Tibial artery (tissue), 4 donors: ENCODE measurements around the gene RPS10.

Experiments
- DNase-seq, 2 donors: peaks; one replicate each; pipeline ENCODE4 v3.0.0-alpha.2; 2019
- H3K27ac ChIP-seq, 2 donors: fragments of 200-600 bp; sonication (generic) in 1 of 2; 1 replicate in 1 of 2; 2 replicates in 1 of 2; pipeline ENCODE4 v1.5.1; 2018 to 2019; ENCODE audit warnings: mild to moderate bottlenecking in 1 of 2
- H3K27me3 ChIP-seq, 2 donors: fragments of 200-600 bp; sonication (generic) in 1 of 2; one replicate each; pipeline versions ENCODE4 v1.5.1 to v1.6.0; 2016 to 2019
- H3K36me3 ChIP-seq, 3 donors: fragments of 200-600 bp; sonication (generic) in 2 of 3; one replicate each; pipeline ENCODE4 v1.5.1; 2016 to 2019; ENCODE audit warnings: mild to moderate bottlenecking in 2 of 3
- H3K4me1 ChIP-seq, 4 donors: fragments of 200-600 bp; sonication (generic) in 2 of 4; 1 replicate in 3 of 4; 2 replicates in 1 of 4; pipeline ENCODE4 v1.5.1; 2016 to 2019
- H3K4me3 ChIP-seq, 2 donors: fragments of 200-600 bp; sonication (generic) in 1 of 2; 1 replicate in 1 of 2; 2 replicates in 1 of 2; pipeline ENCODE4 v1.5.1; 2018 to 2019; ENCODE audit warnings: mild to moderate bottlenecking in 2 of 2
- H3K9me3 ChIP-seq, 3 donors: fragments of 200-600 bp; sonication (generic) in 1 of 3; one replicate each; pipeline ENCODE4 v1.5.1; 2016 to 2019
- CTCF ChIP-seq, 2 experiments: fragments of 200-600 bp in 1 of 2; fragments of 450-650 bp in 1 of 2; IDR thresholded peaks; one replicate each; pipeline ENCODE4 v1.5.1; 2017 to 2019; ENCODE audit warnings: antibody characterized with exemption in 2 of 2, mild to moderate bottlenecking in 1 of 2, moderate library complexity in 1 of 2
- intact Hi-C: fragments of 100-400 bp; cut with DNase I; formaldehyde crosslinking; loops from one replicate; pipeline ENCODE4 v1.15.0; 2023; ENCODE audit warnings: low total_unique reads

RPS10 gene

DNA sequence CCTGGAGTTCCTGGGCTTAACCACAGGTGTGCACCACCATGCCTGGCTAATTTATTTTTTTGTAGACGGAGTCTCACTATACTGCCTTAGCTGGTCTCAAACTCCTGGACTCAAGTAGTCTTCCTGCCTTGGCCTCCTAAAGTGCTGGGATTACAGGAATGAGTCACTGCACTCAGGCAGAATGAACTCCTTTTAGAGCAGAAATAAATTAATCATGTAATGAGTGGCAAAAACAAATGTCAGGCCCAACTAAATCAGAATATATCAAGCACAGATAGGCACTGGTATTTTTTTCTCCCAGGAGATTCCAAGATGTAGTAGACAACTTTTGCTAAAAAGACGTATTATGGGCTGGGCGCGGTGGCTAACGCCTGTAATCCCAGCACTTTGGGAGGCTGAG, 2.6 kb downstream of the RPS10 start:
- peaks cover 0 to 18% (median 14%) of the 10 kb centered on the region in 4 donors for H3K4me1 ChIP-seq
- H3K27ac ChIP-seq, result no peak overlapping the region
- H3K9me3 ChIP-seq, result no peaks in the 10 kb centered on the region
- no peak overlapping the region for H3K4me3 ChIP-seq
- H3K27me3 ChIP-seq, result no peaks in the 10 kb centered on the region
- no peak for DNase-seq
- intact Hi-C loops, result no loop called here
- peaks cover 59 to 67% (median 59%) of the 10 kb centered on the region in 3 donors for H3K36me3 ChIP-seq
- TF ChIP-seq CTCF (IDR thresholded peaks at IDR 0.05), result no peak

GRCh38 chr6:34418367-34418766, 7.5 kb downstream of the RPS10 start:
- intact Hi-C loops, result loop anchor here (5.0 kb wide), 1 partner anchor 171 kb away; the partner anchor contains the start of gene SMIM29
- H3K36me3 ChIP-seq, result peaks cover 47 to 77% (median 60%) of the 10 kb centered on the region in 3 donors
- no peaks in the 10 kb centered on the region for H3K27me3 ChIP-seq
- no peak overlapping the region for H3K4me3 ChIP-seq
- peaks cover 0 to 12% (median 8%) of the 10 kb centered on the region in 4 donors for H3K4me1 ChIP-seq
- no peaks in the 10 kb centered on the region for H3K9me3 ChIP-seq
- TF ChIP-seq CTCF (IDR thresholded peaks at IDR 0.05), result no peak
- no peak overlapping the region for H3K27ac ChIP-seq
- DNase-seq, result no peak

DNA sequence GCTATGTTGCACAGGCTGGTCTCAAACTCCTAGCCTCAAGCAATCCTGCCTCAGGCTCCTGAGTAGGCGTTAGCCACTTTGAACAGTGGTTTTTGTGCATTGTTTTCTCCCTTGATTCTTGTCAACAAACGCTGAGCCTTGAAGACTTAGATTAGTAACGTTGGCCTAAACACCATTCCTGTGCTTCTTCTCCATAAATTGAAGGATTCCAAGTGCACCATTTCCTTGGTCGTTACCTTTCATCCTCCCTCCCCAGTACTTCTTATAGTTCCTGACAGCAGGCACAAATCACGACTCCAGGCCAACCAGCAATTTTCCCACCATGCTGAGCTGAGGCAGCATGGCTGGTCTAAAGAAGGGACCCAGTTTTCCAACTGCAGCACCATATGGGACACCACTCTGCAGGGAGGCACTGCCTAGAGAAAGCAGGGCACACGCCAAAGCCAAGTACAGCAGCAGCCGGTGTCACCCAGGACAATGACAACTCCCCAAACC, 8.9 kb downstream of the RPS10 start:
- DNase-seq, result no peak
- Histone ChIP-seq H3K36me3 (peaks cover 34 to 62% (median 45%) of the 10 kb centered on the region in 3 donors), H3K9me3 (no peaks in the 10 kb centered on the region), H3K27me3 (no peaks in the 10 kb centered on the region), H3K27ac (no peak overlapping the region), H3K4me3 (no peak overlapping the region), H3K4me1 (peaks cover 0 to 12% (median 8%) of the 10 kb centered on the region in 4 donors)
- intact Hi-C loops, result loop anchor here (5.0 kb wide), 1 partner anchor 170 kb away; the partner anchor contains the start of gene SMIM29
- TF ChIP-seq CTCF (IDR thresholded peaks at IDR 0.05), result no peak

GRCh38 chr6:34414999-34415858, 10.6 kb downstream of the RPS10 start:
- intact Hi-C loops, result loop anchor here (2.0 to 5.0 kb wide), 2 partner anchors 168 to 218 kb away; partner anchors contain the start of gene SMIM29
- H3K27ac ChIP-seq, result peak overlapping the region; percentile 76 to 77
- DNase-seq, result peak; percentile 75 to 79
- no peaks in the 10 kb centered on the region for H3K27me3 ChIP-seq
- peaks cover 17 to 45% (median 31%) of the 10 kb centered on the region in 3 donors for H3K36me3 ChIP-seq
- TF ChIP-seq CTCF (IDR thresholded peaks at IDR 0.05), result peak; percentile 70 to 90
- no peaks in the 10 kb centered on the region for H3K9me3 ChIP-seq
- H3K4me3 ChIP-seq, result peak overlapping the region in 1 of 2 donors; percentile 10
- H3K4me1 ChIP-seq, result peaks cover 0 to 12% (median 8%) of the 10 kb centered on the region in 4 donors

GRCh38 chr6:34412643-34413214, 13.1 kb downstream of the RPS10 start:
- no peaks in the 10 kb centered on the region for H3K27me3 ChIP-seq
- DNase-seq, result no peak
- peaks cover 0 to 12% (median 8%) of the 10 kb centered on the region in 4 donors for H3K4me1 ChIP-seq
- no peaks in the 10 kb centered on the region for H3K9me3 ChIP-seq
- intact Hi-C loops, result no loop called here
- peaks cover 4 to 20% (median 7%) of the 10 kb centered on the region in 3 donors for H3K36me3 ChIP-seq
- no peak overlapping the region for H3K4me3 ChIP-seq
- no peak for TF ChIP-seq CTCF (IDR thresholded peaks at IDR 0.05)
- H3K27ac ChIP-seq, result no peak overlapping the region
